GM10847 (cell line): Measurements from ENCODE around the gene TSPAN5.

ENCODE experiments used
- POLR2A ChIP-seq: IDR thresholded peaks from 2 replicates; pipeline ENCODE4 v1.6.1; 2011; ENCODE audit not compliant: insufficient read length; ENCODE audit errors: extremely low read depth

TSPAN5 gene

DNA sequence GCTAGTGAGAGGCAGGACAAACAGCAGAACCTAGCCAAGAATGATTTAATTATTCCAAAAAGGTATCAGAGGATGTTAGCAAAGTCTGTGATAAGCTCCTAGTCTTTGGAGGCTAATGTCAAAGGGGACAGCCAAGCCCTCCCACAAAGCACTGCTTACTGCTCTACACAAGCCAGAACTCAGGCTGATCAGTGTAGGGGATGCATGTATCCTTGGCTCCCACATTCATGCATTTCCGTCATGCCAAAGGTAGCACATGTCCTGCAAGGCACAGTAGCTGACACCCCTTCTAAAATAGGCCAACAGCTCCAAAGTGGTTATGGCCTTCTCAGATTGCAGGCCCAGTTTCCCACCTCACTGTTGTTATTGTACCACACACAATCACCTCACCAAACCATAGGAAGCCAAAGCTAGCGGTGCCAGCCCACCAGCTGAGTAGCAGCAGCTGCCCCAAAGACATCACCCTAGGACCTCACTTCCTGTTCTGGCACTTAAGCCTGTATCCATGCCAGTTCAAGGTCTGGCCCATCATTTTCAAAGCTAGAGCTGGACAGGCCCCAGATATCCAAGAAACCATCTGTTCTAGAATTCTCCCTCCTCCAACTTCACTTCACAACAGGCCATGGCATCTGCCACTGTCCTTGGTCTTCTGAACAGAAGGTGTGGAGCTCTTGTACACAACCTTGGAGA, 40.9 kb downstream of the TSPAN5 start:
- TF ChIP-seq POLR2A, result no peak

DNA sequence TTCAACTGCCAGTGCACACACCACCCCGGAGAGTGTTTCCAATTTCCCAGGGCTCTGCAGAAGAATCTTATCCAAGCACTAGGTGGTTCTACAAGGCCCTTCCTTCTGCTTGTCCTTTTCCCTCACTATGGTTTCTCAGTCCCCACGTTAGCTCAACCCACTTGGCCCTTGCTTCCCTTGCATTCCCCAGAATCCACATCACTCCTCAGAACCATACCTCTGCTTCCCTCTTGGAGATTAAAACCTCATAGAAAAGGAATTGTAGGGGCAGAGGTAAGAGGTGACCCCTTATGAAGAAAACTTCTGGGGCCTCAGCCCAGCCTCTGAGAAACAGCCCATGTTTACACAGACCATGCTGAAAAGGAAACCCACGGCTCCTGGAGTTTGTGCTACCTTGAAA, 42.4 kb downstream of the TSPAN5 start:
- no peak for TF ChIP-seq POLR2A

- TF ChIP-seq POLR2A, result no peak
Measured at GRCh38 chr4:98614662-98615061, 43.7 kb downstream of the TSPAN5 start.

DNA sequence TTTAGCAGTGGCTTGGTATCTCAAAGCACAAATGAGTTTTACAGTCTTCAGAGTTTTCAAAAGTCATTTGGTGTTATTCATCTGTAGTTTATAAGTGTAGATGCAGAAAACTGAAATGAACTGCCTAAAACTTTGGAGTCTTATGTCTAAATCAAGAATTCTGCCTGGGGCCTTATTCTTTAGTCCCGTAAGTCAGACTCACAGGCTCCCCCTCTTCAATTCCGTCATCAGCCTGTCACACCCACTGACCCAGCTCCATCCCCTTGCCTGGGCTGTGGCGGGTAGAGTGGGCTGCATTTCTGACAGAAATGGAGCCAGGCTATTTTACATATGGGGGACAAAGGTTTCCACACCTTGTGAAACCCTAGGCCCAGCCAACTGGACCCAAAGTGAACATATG, 44.3 kb downstream of the TSPAN5 start:
- no peak for TF ChIP-seq POLR2A

DNA sequence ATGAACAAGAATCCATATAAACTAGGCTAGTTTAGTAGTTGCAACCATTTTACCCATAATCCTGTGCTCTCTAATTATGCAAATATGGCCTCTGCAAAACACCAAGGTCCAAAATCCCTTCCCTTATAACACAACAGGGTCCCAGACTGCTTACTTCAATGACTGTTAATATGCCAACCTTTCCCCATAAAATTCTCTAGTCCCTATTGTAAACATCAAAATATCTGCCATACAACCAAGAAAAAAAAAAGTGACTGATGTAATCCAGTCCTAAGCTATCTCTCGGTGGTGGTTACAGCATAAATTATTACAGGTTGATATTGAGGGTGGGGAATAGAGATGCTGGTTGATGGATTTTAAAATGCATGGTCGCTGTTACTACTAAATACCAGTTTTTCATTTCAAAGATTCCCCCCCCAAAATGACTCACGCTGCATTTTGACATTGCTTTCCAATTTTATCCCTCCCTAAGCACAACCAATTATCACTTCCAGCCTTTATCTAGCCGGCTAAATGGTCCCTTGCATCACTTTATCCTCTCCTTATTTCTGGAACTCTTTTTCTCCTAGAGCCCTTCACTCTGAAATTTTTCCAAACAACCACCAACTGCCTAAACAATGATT, 44.8 kb downstream of the TSPAN5 start:
- TF ChIP-seq POLR2A, result no peak

DNA sequence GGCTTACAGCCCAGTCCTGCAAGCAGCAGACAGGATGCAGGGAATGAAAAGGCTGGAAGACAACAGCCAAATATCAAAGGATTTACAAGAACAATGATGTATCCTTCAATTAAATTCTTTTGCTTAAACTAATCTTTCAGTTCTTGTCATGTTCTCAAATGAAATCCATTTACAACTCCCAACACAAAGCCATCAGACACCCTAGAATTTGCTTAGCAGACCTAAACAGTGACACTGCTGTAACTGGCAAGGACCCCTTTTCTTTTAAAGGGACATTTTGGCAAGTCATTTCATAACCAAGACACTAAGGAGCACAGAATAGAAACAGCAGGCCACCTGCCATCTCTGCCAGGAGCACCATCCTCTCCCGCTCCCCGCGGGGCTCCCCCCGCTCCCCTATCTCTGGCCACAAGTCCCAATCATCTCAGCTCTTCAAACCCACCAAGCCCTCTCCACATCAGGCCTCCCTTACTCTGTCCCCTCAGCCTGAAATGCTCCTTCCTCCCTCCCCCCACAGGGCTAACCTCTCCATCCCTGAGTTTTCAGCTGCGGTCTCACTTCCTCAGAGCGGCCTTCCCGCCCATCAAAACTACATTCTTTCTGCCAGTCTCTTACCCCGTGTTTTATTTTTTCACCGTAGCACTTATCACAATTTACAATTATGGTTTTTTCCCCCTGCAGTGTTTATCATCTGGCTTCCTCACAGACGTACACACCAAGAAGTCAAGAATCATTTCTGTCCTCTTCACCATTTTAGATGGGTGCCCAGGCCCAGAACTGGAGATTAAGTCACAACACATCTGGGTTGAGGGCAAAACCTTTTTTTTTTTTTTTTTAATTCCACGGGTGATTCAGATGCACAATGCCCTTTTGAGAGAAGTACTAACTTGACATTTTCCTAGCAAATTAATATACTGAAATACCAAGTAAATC, 45.8 kb downstream of the TSPAN5 start:
- no peak for TF ChIP-seq POLR2A

GRCh38 chr4:98611677-98612317, 46.6 kb downstream of the TSPAN5 start:
- TF ChIP-seq POLR2A, result no peak

DNA sequence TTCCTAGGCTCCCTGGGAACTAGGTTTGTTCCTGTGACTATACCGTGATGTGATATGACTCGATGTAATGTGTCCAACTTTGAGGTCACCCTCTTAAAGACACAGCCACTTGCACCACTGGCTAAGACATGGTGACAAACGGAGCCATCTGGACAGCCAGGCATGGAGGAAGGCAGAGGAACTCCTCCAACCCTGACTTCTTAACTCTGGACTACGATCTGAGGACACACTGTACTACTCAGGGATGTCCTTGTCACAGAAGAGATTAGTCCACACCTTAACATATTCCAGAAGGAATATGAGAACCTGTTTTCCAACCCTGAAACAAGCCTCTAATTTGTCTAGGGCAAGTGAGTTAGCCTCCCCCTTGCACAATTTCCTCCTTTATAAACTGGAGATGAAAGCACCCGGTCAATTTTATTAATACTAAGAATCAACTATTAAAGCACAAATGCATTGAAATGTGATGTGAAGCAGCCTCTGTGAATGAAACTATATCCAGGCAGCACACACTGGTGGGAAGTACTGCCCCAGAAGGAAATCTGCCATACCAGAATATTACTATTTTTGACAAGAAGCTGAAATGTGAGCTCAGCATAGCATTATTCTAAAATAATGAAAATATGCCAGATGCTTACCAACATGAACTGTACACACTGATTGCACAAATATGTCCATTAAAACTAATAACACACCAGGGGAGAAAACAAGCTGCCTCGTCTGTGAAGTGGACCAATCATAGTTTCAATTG, 47.3 kb downstream of the TSPAN5 start:
- no peak for TF ChIP-seq POLR2A

DNA sequence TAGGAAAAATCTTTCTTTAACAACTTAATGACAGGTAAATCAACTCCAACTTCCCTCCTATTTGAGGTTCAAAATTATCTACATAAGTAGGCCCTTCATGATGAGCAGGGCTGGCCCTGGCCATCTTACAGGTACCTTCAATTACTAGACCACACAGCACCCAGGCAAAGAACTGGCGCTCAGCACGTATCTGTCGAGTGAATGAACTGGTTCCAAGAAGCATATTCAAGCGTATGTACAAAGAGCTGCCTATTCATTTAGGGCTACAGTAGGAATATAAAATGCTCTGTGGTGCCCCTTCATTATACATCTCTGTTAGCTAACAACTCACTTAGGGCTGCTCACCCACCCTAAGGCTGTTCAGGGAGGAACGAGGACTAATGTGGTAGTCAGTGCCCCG, 48.0 kb downstream of the TSPAN5 start:
- TF ChIP-seq POLR2A, result no peak

DNA sequence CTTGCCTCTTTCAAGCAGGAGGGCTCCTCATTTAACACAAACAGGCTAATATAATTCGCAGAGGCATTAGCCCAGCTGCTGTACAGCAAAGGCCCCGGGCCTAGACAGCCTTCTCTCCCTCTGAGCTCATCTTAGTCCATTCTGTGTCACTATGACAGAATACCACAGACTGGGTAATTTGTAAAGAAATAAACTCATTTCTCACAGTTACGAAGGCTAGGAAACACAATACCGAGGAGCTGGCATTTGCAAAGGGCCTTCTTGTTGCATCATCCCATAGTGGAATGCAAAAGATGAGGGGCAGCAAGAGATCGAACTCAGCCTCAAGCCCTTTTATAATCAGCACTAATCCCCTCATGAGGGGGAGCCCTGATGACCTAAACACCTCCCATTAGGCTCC, 48.5 kb downstream of the TSPAN5 start:
- no peak for TF ChIP-seq POLR2A

- TF ChIP-seq POLR2A, result no peak
Measured at GRCh38 chr4:98608356-98608755, 50.1 kb downstream of the TSPAN5 start.

DNA sequence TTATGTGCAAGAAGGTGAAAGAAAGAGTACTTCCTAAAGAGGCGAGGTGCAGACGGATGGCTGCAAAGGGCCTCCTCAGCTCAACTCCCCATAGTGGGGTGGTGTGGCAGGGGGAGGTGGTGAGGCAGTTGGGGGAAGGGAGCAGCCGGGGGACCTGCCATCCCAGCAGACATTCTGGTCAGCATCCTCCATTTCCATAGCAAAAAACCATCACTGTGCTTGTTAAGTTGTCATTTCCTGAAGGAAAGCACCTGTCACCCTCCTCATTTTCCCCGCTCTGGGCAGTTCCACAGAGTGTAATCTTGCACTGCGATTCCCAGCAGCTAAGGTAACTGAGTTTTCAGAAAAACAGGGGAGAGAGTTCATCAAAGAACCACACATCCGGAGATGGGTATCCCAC, 51.5 kb downstream of the TSPAN5 start:
- no peak for TF ChIP-seq POLR2A

DNA sequence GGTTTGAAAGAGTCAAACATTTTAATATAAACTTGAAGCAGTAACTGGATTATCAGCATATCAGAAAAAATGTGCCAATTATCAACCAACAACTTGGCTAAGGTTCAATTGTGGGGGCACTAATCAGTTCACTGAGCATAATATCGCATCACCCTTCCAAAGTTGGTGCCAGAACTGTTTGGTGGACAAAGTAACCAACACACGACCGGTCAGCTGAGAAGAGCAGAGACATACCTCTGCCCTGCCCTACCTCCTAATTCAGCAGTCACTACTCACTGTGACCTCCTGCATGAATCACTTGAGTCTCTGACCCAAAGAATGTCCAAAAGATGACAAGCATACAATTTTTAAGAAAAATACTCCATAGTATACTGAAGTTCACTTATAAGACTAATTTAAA, 53.2 kb downstream of the TSPAN5 start:
- TF ChIP-seq POLR2A, result no peak

DNA sequence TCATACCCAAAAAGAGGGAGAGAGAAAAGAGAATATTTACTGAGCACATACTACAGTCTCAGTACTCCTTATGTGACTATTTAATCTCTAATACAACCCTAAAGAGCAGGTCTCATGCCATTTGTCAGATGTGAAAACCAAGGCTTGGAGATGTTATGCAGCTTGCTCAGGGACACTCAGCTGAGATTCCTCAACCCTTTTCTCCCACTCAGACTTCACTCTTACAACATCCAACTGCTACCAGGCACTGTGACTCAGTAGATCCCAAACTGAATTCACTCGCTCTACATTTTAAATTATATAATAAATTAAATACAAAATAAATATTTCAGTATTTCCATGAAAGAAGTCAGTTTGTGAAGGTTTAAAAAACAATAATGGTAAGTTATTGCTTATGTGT, 53.7 kb downstream of the TSPAN5 start:
- TF ChIP-seq POLR2A, result no peak
